Stimulated activated CD8-positive, alpha-beta memory T cell treated with anti-CD3 and anti-CD28 coated beads, Interleukin-2, amount 100 ng/mL, for 1 hour (primary cell): Measurements from ENCODE around the gene PDE6A.
"Not testable (repeated sequence)": the region's sequence is repeated elsewhere in the genome, so short reads cannot be mapped to it uniquely, and the experiment has no call there.

Experiments
- DNase-seq, 2 donors: peaks; one replicate each; pipeline ENCODE4 v3.0.0-alpha.2; 2020; ENCODE audit warnings: low read depth in 2 of 2

Gene PDE6A

GRCh38 chr5:149863830-149864229 lies 80.8 kb downstream of the PDE6A start:
- DNase-seq: no peak

- DNase-seq: no peak
Observed at GRCh38 chr5:149863176-149863575, 81.4 kb downstream of the PDE6A start.

GRCh38 chr5:149860801-149861322 lies 83.7 kb downstream of the PDE6A start:
- no peak for DNase-seq

- DNase-seq: no peak
Observed at GRCh38 chr5:149859746-149860145, 84.8 kb downstream of the PDE6A start.

- not testable (repeated sequence) for DNase-seq
Observed at GRCh38 chr5:149858481-149858880, 86.1 kb downstream of the PDE6A start.

GRCh38 chr5:149857499-149857898 lies 87.1 kb downstream of the PDE6A start:
- no peak for DNase-seq

GRCh38 chr5:149855366-149855765 lies 89.2 kb downstream of the PDE6A start:
- no peak for DNase-seq

GRCh38 chr5:149854866-149855265 lies 89.7 kb downstream of the PDE6A start:
- DNase-seq: no peak

GRCh38 chr5:149853701-149854100 lies 90.9 kb downstream of the PDE6A start:
- DNase-seq: no peak

GRCh38 chr5:149853331-149853648 lies 91.3 kb downstream of the PDE6A start:
- no peak for DNase-seq

GRCh38 chr5:149852641-149853330 lies 91.8 kb downstream of the PDE6A start:
- DNase-seq: peak in 1 of 2 donors; percentile 15

GRCh38 chr5:149851211-149851610 lies 93.4 kb downstream of the PDE6A start:
- no peak for DNase-seq

- DNase-seq: no peak
Observed at GRCh38 chr5:149849966-149850910, 94.4 kb downstream of the PDE6A start.

- DNase-seq: no peak
Observed at GRCh38 chr5:149849280-149849965, 95.2 kb downstream of the PDE6A start.

- DNase-seq: no peak
Observed at GRCh38 chr5:149847611-149848010, 97.0 kb downstream of the PDE6A start.

- no peak for DNase-seq
Observed at GRCh38 chr5:149846021-149846420, 98.6 kb downstream of the PDE6A start.

- DNase-seq: no peak
Observed at GRCh38 chr5:149845601-149846000, 99.0 kb downstream of the PDE6A start.

GRCh38 chr5:149841851-149842793 lies 102.5 kb downstream of the PDE6A start:
- DNase-seq: no peak

GRCh38 chr5:149840226-149840825 lies 104.3 kb downstream of the PDE6A start:
- no peak for DNase-seq

GRCh38 chr5:149839761-149840160 lies 104.8 kb downstream of the PDE6A start:
- DNase-seq: no peak
